Measurements from ENCODE around the gene KLHL22. TPM values are rescaled to one million over a fixed set of nuclear protein-coding genes. Genes with fewer than 3 reads are reported as not detected.
"Not testable (repeated sequence)": the region's sequence is repeated elsewhere in the genome, so short reads cannot be mapped to it uniquely, and the experiment has no call there.

Gene KLHL22
- total RNA-seq, 1 donor from 2014 or later: 14.3 TPM

DNA sequence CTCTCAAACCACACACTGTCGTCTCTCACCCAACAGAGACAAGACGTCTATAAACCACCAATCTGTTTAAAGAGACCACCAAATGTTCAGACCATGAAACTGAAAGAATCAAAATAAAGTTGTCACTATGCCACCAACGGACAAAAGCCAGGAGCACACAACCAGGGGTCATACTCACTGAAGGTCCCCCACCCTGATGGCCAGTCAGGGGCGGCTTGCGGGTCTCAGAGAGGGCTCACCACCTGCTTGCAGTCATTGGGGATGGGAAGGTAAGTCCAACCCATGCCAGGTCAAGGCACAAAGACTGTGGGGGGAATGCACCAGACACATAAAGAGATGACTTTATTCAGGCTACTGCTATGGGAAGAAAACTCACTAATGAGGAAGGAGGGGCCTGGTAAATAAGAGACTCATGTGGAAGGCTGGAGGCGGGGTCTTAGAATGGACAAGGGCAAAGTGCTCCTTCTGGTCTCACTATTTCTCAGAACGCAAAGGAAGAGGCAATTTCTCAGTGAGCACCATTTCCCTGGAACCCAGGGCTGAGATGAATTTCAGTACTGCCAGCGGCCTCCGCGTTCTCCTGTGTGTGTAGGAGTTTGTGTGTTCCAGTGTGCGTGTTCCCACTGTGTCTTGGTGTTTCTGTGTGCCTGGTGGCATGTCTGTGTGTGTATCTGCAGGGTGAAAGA is 75.3 kb downstream of the KLHL22 start:
- no peak for DNase-seq (ENCODE audit: low spot score)
- Histone ChIP-seq H3K36me3 (no peaks in the 10 kb centered on the region), H3K27me3 (peaks cover 10% of the 10 kb centered on the region), H3F3A (ENCODE audit: low read depth) (no peaks in the 10 kb centered on the region), H3K79me2 (ENCODE audit: low read depth) (no peaks in the 10 kb centered on the region), H3K4me2 (no peak overlapping the region), H3K27ac (no peak overlapping the region), H3K9ac (no peak overlapping the region), H3K4me3 (no peak overlapping the region), H3K9me3 (ENCODE audit: low read depth) (no peaks in the 10 kb centered on the region), H2AFZ (replicated peaks) (no peak overlapping the region), H4K20me1 (ENCODE audit: low read depth) (no peaks in the 10 kb centered on the region), H3K4me1 (no peaks in the 10 kb centered on the region)
- Mint-ChIP-seq H3K36me3 (no peaks in the 10 kb centered on the region), H3K4me1 (peaks cover 10% of the 10 kb centered on the region), H3K4me3 (no peak overlapping the region), H3K9me3 (no peaks in the 10 kb centered on the region), H3K27me3 (ENCODE audit: insufficient read depth, low read depth) (peaks cover 2% of the 10 kb centered on the region), H3K27ac (no peak overlapping the region)
- TF ChIP-seq EZH2 (IDR thresholded peaks at IDR 0.05) (no peak), EZH2phosphoT487 (IDR thresholded peaks at IDR 0.05) (no peak)
- TF ChIP-seq, protein P1, sequence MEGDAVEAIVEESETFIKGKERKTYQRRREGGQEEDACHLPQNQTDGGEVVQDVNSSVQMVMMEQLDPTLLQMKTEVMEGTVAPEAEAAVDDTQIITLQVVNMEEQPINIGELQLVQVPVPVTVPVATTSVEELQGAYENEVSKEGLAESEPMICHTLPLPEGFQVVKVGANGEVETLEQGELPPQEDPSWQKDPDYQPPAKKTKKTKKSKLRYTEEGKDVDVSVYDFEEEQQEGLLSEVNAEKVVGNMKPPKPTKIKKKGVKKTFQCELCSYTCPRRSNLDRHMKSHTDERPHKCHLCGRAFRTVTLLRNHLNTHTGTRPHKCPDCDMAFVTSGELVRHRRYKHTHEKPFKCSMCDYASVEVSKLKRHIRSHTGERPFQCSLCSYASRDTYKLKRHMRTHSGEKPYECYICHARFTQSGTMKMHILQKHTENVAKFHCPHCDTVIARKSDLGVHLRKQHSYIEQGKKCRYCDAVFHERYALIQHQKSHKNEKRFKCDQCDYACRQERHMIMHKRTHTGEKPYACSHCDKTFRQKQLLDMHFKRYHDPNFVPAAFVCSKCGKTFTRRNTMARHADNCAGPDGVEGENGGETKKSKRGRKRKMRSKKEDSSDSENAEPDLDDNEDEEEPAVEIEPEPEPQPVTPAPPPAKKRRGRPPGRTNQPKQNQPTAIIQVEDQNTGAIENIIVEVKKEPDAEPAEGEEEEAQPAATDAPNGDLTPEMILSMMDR (IDR thresholded peaks at IDR 0.05): no peak

DNA sequence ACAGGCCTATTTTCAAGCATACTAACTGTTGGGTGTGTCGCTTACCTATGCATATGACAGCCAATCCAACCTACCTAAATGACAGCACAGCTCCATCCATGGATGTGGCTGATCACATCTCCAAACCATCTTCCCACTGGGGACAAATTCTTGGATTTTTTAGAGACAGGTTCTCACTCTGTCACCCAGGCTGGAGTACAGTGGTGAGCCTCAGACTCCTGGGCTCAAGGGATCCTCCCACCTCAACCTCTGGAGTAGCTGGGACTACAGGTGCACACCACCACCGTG is 76.0 kb downstream of the KLHL22 start:
- Histone ChIP-seq H3K4me1 (no peaks in the 10 kb centered on the region), H3K9me3 (ENCODE audit: low read depth) (no peaks in the 10 kb centered on the region), H3K4me2 (no peak overlapping the region), H2AFZ (replicated peaks) (no peak overlapping the region), H3F3A (ENCODE audit: low read depth) (no peaks in the 10 kb centered on the region), H3K9ac (no peak overlapping the region), H3K27ac (no peak overlapping the region), H3K79me2 (ENCODE audit: low read depth) (no peaks in the 10 kb centered on the region), H4K20me1 (ENCODE audit: low read depth) (no peaks in the 10 kb centered on the region), H3K27me3 (peaks cover 10% of the 10 kb centered on the region), H3K4me3 (no peak overlapping the region), H3K36me3 (no peaks in the 10 kb centered on the region)
- Mint-ChIP-seq H3K4me3 (peak overlapping the region; percentile 22), H3K27ac (no peak overlapping the region), H3K4me1 (peaks cover 10% of the 10 kb centered on the region), H3K27me3 (ENCODE audit: insufficient read depth, low read depth) (peaks cover 5% of the 10 kb centered on the region), H3K36me3 (no peaks in the 10 kb centered on the region), H3K9me3 (no peaks in the 10 kb centered on the region)
- TF ChIP-seq EZH2phosphoT487 (IDR thresholded peaks at IDR 0.05) (no peak), EZH2 (IDR thresholded peaks at IDR 0.05) (no peak)
- TF ChIP-seq, protein P1 (IDR thresholded peaks at IDR 0.05): no peak
- no peak for DNase-seq (ENCODE audit: low spot score)

DNA sequence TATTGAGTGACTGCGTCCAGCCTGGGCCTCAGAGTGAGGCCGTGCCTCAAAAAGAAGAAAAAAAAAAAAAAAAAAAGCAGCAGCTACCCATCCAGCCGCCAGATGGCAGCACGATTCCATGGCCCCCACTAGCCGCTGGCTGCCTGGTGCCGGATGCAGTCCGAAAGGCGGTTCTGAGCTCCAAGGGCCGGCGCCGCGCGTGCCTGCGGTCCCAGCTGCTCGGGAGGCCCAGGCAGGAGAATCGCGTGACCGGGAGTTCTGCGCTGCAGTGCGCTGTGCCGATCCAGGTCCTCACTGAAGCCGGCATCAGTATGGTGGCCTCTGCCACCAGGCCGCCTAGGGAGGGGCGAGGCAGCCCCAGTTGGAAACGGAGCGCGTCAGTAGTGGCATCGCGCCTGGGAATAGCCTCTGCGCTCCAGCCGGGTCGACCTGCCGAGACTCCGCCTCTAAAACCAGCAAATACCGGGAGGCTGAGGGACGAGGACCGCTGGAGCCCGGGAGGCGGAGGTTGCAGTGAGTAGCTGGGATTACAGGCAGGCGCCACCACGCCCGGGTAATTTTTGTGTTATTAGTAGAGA is 77.3 kb downstream of the KLHL22 start:
- Histone ChIP-seq H3K9ac (no peak overlapping the region), H3K36me3 (no peaks in the 10 kb centered on the region), H3K27me3 (peaks cover 10% of the 10 kb centered on the region), H3K9me3 (ENCODE audit: low read depth) (no peaks in the 10 kb centered on the region), H3K4me1 (no peaks in the 10 kb centered on the region), H3K4me3 (peak overlapping the region; percentile 57), H2AFZ (replicated peaks) (peak overlapping the region; percentile 97), H4K20me1 (ENCODE audit: low read depth) (no peaks in the 10 kb centered on the region), H3K79me2 (ENCODE audit: low read depth) (no peaks in the 10 kb centered on the region), H3F3A (ENCODE audit: low read depth) (no peaks in the 10 kb centered on the region), H3K27ac (no peak overlapping the region), H3K4me2 (peak overlapping the region; percentile 94)
- H3K4me1 Mint-ChIP-seq: peaks cover 3% of the 10 kb centered on the region
- TF ChIP-seq EZH2 (IDR thresholded peaks at IDR 0.05) (peak; percentile 54), EZH2phosphoT487 (IDR thresholded peaks at IDR 0.05) (no peak)
- TF ChIP-seq, protein P1 (IDR thresholded peaks at IDR 0.05): peak; percentile 84
- H3K9me3 Mint-ChIP-seq: no peaks in the 10 kb centered on the region
- peak; percentile 88 for DNase-seq (ENCODE audit: low spot score)
- peak overlapping the region; percentile 73 for H3K4me3 Mint-ChIP-seq
- no peak overlapping the region for H3K27ac Mint-ChIP-seq
- no peaks in the 10 kb centered on the region for H3K36me3 Mint-ChIP-seq
- peaks cover 4% of the 10 kb centered on the region for H3K27me3 Mint-ChIP-seq (ENCODE audit: insufficient read depth, low read depth)

DNA sequence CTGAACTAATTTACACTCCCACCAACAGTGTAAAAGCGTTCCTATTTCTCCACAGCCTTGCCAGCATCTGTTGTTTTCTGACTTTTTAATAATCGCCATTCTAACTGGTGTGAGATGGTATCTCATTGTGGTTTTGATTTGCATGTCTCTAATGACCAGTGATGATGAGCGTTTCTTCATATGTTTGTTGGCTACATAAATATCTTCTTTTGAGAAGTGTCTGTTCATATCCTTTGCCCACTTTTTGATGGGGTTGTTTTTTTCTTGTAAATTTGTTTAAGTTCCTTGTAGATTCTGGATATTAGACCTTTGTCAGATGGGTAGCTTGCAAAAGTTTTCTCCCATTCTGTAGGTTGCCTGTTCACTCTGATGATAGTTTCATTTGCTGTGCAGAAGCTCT is 79.9 kb downstream of the KLHL22 start:
- not testable (repeated sequence) for H3K27ac Mint-ChIP-seq; H3K4me3 ChIP-seq; H3K4me2 ChIP-seq; H2AFZ ChIP-seq (replicated peaks); H3K4me1 ChIP-seq; H3K27me3 Mint-ChIP-seq (ENCODE audit: insufficient read depth, low read depth); H3K79me2 ChIP-seq (ENCODE audit: low read depth); H3K27ac ChIP-seq; H3K36me3 Mint-ChIP-seq; H4K20me1 ChIP-seq (ENCODE audit: low read depth); H3K9me3 Mint-ChIP-seq; DNase-seq (ENCODE audit: low spot score); H3K4me3 Mint-ChIP-seq; H3K9me3 ChIP-seq (ENCODE audit: low read depth); H3F3A ChIP-seq (ENCODE audit: low read depth); H3K9ac ChIP-seq; H3K36me3 ChIP-seq
- H3K4me1 Mint-ChIP-seq: peaks cover 12% of the 10 kb centered on the region
- peaks cover 10% of the 10 kb centered on the region for H3K27me3 ChIP-seq

DNA sequence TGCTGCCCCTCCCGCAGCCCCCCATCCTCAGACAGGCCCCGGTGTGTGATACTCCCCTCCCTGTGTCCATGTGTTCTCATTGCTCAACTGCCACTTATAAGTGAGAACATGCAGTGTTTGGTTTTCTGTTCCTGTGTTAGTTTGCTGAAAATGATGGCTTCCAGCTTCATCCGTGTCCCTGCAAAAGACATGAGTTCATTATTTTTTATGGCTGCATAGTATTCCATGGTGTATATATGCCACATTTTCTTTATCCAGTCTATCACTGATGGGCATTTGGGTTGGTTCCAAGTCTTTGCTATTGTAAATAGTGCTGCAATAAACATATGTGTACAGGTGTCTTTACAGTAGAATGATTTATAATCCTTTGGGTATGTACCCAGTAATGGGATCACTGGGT is 80.4 kb downstream of the KLHL22 start:
- H3K4me2 ChIP-seq; H2AFZ ChIP-seq (replicated peaks); H3K27ac Mint-ChIP-seq; H3K79me2 ChIP-seq (ENCODE audit: low read depth); H3K4me3 ChIP-seq; H3K9me3 ChIP-seq (ENCODE audit: low read depth); H4K20me1 ChIP-seq (ENCODE audit: low read depth); H3K27ac ChIP-seq; H3K4me3 Mint-ChIP-seq; H3K36me3 ChIP-seq; H3K9ac ChIP-seq; H3F3A ChIP-seq (ENCODE audit: low read depth); H3K36me3 Mint-ChIP-seq; H3K27me3 Mint-ChIP-seq (ENCODE audit: insufficient read depth, low read depth); H3K4me1 ChIP-seq; H3K9me3 Mint-ChIP-seq; DNase-seq (ENCODE audit: low spot score): not testable (repeated sequence)
- peaks cover 16% of the 10 kb centered on the region for H3K4me1 Mint-ChIP-seq
- H3K27me3 ChIP-seq: peaks cover 10% of the 10 kb centered on the region
